NB4 (cell line): ENCODE data around the gene RAPGEF4.

Experiments used
- CTCF ChIP-seq: IDR thresholded peaks from one replicate; pipeline ENCODE4 v1.5.1; 2012; ENCODE audit warnings: low read depth, low read length
- MAX ChIP-seq: IDR thresholded peaks from 2 replicates; pipeline ENCODE4 v1.6.1; 2011; ENCODE audit warnings: low read depth, low read length

- TF ChIP-seq CTCF: no peak
- no peak for TF ChIP-seq MAX
Observed at GRCh38 chr2:172969609-172970008, 234.0 kb downstream of the RAPGEF4 start.
